ENCODE data around the gene NT5DC4.

- TF ChIP-seq CTCF (IDR thresholded peaks at IDR 0.05; ENCODE audit: insufficient read depth, low read length) (no peak), POLR2AphosphoS5 (IDR thresholded peaks at IDR 0.05; ENCODE audit: low read depth) (no peak), GABPA (IDR thresholded peaks at IDR 0.05; ENCODE audit: low read depth) (no peak)
Observed at GRCh38 chr2:112728029-112728362, 7.2 kb downstream of the NT5DC4 start.

All from HL-60 (cell line).